ENCODE data around the gene NCOA7.

- TF ChIP-seq POLR2AphosphoS5 (IDR thresholded peaks at IDR 0.05; ENCODE audit: low read depth, low read length) (no peak), POLR2A (IDR thresholded peaks at IDR 0.05; ENCODE audit: low read depth, low read length) (no peak), TAF1 (IDR thresholded peaks at IDR 0.05; ENCODE audit: borderline replicate concordance, low read depth, low read length) (no peak)
Measured at GRCh38 chr6:125919618-125920017, 128.9 kb downstream of the NCOA7 start.

Data from GM12892 (cell line).